HEK293 (cell line): ENCODE results near the gene TRABD2A.

Experiments used
- CTCF ChIA-PET: fragments of 350-600 bp; formaldehyde crosslinking; extraction: SDS; loops from one replicate; lab custom pipeline; 2021; ENCODE audit warnings: antibody characterized with exemption; lab: Yijun Ruan, JAX
- POLR2A ChIA-PET: fragments of 300-600 bp; formaldehyde crosslinking; extraction: SDS; loops from one replicate; lab custom pipeline; 2020; ENCODE audit warnings: antibody characterized with exemption, inconsistent platforms; lab: Yijun Ruan, JAX
- H3K27ac ChIP-seq: fragments of 200-500 bp; sonication (Bioruptor generic); 2 replicates; pipeline ENCODE4 v1.5.1; 2014; ENCODE audit warnings: low read depth, low read length, control low read depth, inconsistent platforms; ENCODE audit errors: extremely low read depth
- H3K36me3 ChIP-seq, 2 experiments: fragments of 200-500 bp in 1 of 2; sonication (Bioruptor generic) in 1 of 2; 1 replicate in 1 of 2; 2 replicates in 1 of 2; pipeline ENCODE4 v1.5.1; 2014 to 2017; ENCODE audit warnings: inconsistent platforms in 2 of 2, low read length in 2 of 2; ENCODE audit not compliant: control insufficient read depth in 2 of 2, insufficient read depth in 1 of 2
- H3K4me1 ChIP-seq: fragments of 200-500 bp; sonication (Bioruptor generic); 2 replicates; pipeline ENCODE4 v1.5.1; 2014; ENCODE audit warnings: mild to moderate bottlenecking, low read length, inconsistent platforms; ENCODE audit not compliant: control insufficient read depth, insufficient read depth
- H3K4me3 ChIP-seq: 2 replicates; pipeline ENCODE4 v1.5.1; 2011; ENCODE audit warnings: low read depth, mild to moderate bottlenecking, control low read depth, low read length, moderate library complexity
- H3K9me3 ChIP-seq: fragments of 200-500 bp; sonication (Bioruptor generic); 2 replicates; pipeline ENCODE4 v1.5.1; 2014; ENCODE audit warnings: low read depth, low read length, inconsistent platforms; ENCODE audit not compliant: control insufficient read depth, insufficient read depth
- BCL11A ChIP-seq: fragments of 450-650 bp; formaldehyde crosslinking; IDR thresholded peaks from 2 replicates; pipeline ENCODE4 v1.5.1; 2016; ENCODE audit warnings: low read depth, missing biosample characterization, missing genetic modification characterization
- GFI1B ChIP-seq: fragments of 450-650 bp; formaldehyde crosslinking; IDR thresholded peaks from 2 replicates; pipeline ENCODE4 v1.5.1; 2016; ENCODE audit warnings: missing biosample characterization, missing genetic modification characterization
- GLIS2 ChIP-seq: fragments of 450-650 bp; formaldehyde crosslinking; IDR thresholded peaks from 2 replicates; pipeline ENCODE4 v1.5.1; 2016; ENCODE audit warnings: missing biosample characterization, missing genetic modification characterization
- KLF8 ChIP-seq: fragments of 450-650 bp; formaldehyde crosslinking; IDR thresholded peaks from 2 replicates; pipeline ENCODE4 v1.5.1; 2016; ENCODE audit warnings: missing biosample characterization, missing genetic modification characterization
- RBAK ChIP-seq: fragments of 450-650 bp; formaldehyde crosslinking; IDR thresholded peaks from 2 replicates; pipeline ENCODE4 v1.5.1; 2016; ENCODE audit warnings: missing biosample characterization, missing genetic modification characterization
- SALL2 ChIP-seq: fragments of 450-650 bp; formaldehyde crosslinking; IDR thresholded peaks from 2 replicates; pipeline ENCODE4 v1.5.0; 2017; ENCODE audit warnings: missing biosample characterization, mild to moderate bottlenecking, missing genetic modification characterization, borderline replicate concordance
- SP2 ChIP-seq: fragments of 450-650 bp; formaldehyde crosslinking; IDR thresholded peaks from 2 replicates; pipeline ENCODE4 v1.5.1; 2016; ENCODE audit warnings: missing biosample characterization, missing genetic modification characterization
- ZNF121 ChIP-seq: fragments of 450-650 bp; formaldehyde crosslinking; IDR thresholded peaks from 2 replicates; pipeline ENCODE4 v1.5.1; 2016; ENCODE audit warnings: missing biosample characterization, missing genetic modification characterization
- ZNF132 ChIP-seq: fragments of 450-650 bp; formaldehyde crosslinking; IDR thresholded peaks from 2 replicates; pipeline ENCODE4 v1.5.1; 2017; ENCODE audit warnings: missing biosample characterization, missing genetic modification characterization, borderline replicate concordance
- ZNF169 ChIP-seq: fragments of 450-650 bp; formaldehyde crosslinking; IDR thresholded peaks from 2 replicates; pipeline ENCODE4 v1.5.1; 2016; ENCODE audit warnings: missing biosample characterization, missing genetic modification characterization
- ZNF175 ChIP-seq: fragments of 450-650 bp; formaldehyde crosslinking; IDR thresholded peaks from 2 replicates; pipeline ENCODE4 v1.5.1; 2016; ENCODE audit warnings: missing biosample characterization, missing genetic modification characterization
- ZNF274 ChIP-seq, 2 experiments: fragments of 200-500 bp in 1 of 2; fragments of 450-650 bp in 1 of 2; sonication (Bioruptor generic) in 1 of 2; formaldehyde crosslinking in 1 of 2; IDR thresholded peaks; 2 replicates each; pipeline versions ENCODE4 v1.5.1 to v1.6.1; 2014 to 2016; ENCODE audit warnings: borderline replicate concordance in 1 of 2, inconsistent platforms in 1 of 2, low read length in 1 of 2, missing biosample characterization in 1 of 2, missing genetic modification characterization in 1 of 2
- ZNF335 ChIP-seq: fragments of 450-650 bp; formaldehyde crosslinking; conservative IDR thresholded peaks from 2 replicates; pipeline ENCODE4 v1.5.1; 2016; ENCODE audit warnings: missing biosample characterization, missing genetic modification characterization
- ZNF571 ChIP-seq: fragments of 450-650 bp; formaldehyde crosslinking; IDR thresholded peaks from 2 replicates; pipeline ENCODE4 v1.5.0; 2017; ENCODE audit warnings: missing biosample characterization, missing genetic modification characterization
- ZNF707 ChIP-seq: fragments of 450-650 bp; formaldehyde crosslinking; IDR thresholded peaks from 2 replicates; pipeline ENCODE4 v1.5.1; 2016; ENCODE audit warnings: missing biosample characterization, missing genetic modification characterization
- ZSCAN23 ChIP-seq: fragments of 450-650 bp; formaldehyde crosslinking; IDR thresholded peaks from 2 replicates; pipeline ENCODE4 v1.5.1; 2016; ENCODE audit warnings: missing biosample characterization, missing genetic modification characterization
- TF ChIP-seq, protein P1 (sequence below): fragments of 450-650 bp; IDR thresholded peaks from 2 replicates; pipeline ENCODE4 v1.5.1; 2018; ENCODE audit warnings: missing biosample characterization, mild to moderate bottlenecking, missing genetic modification characterization
- TF ChIP-seq, protein P2 (sequence below): fragments of 450-650 bp; formaldehyde crosslinking; IDR thresholded peaks from 2 replicates; pipeline ENCODE4 v1.5.1; 2016; ENCODE audit warnings: missing biosample characterization, missing genetic modification characterization
- TF ChIP-seq, protein P3 (sequence below): fragments of 450-650 bp; formaldehyde crosslinking; IDR thresholded peaks from 2 replicates; pipeline ENCODE4 v1.5.1; 2016; ENCODE audit warnings: missing biosample characterization, missing genetic modification characterization
- TF ChIP-seq, protein P4 (sequence below): fragments of 450-650 bp; formaldehyde crosslinking; IDR thresholded peaks from 2 replicates; pipeline ENCODE4 v1.5.1; 2016; ENCODE audit warnings: missing biosample characterization, missing genetic modification characterization

Gene TRABD2A

DNA sequence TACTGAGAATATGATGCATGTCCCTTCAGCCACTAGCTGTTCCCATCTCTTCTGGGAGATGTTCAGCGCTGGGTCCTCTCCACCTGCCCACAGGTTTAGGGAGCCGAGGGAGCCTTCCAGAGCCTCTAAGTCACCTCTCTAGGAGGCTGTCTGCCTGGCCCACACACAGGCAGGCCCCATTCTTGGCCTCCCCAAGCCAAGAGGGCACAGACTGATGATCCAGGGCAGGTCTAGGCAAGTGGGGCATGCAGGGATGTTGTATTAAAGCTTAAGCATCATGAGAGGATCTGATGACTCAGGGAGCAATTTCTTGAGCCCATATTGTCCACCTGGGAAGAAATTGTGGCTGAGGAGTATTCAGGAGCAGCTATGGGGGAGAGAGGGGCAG is 44.4 kb upstream of the TRABD2A start:
- CTCF ChIA-PET, result interaction anchor here (0.5 to 2.6 kb wide), 71 partner anchors 8 to 434 kb away, joined by 3 to 28 read pairs (median 5); partner anchors contain the start of genes TCF7L1, TMSB10 and TRABD2A
- POLR2A ChIA-PET, result interaction anchor here (0.8 to 3.1 kb wide), 9 partner anchors 11 to 466 kb away, joined by 3 to 38 read pairs (median 3); partner anchors contain the start of genes KCMF1, SUCLG1 and TMSB10
- Histone ChIP-seq H3K27ac (no peak overlapping the region), H3K4me1 (no peaks in the 10 kb centered on the region; the same call in 1 of the 2 replicates), H3K9me3 (no peaks in the 10 kb centered on the region), H3K4me3 (no peak overlapping the region), H3K36me3 (no peaks in the 10 kb centered on the region; a peak in 1 of 3 replicates)
- TF ChIP-seq ZNF335 (tag by site-specific recombination) (no peak), ZNF121 (tag by site-specific recombination) (no peak), GLIS2 (tag by site-specific recombination) (no peak), ZSCAN23 (tag by site-specific recombination) (no peak), BCL11A (no peak), GFI1B (no peak), ZNF707 (no peak), ZNF175 (tag by site-specific recombination) (no peak), ZNF571 (tag by site-specific recombination) (no peak), RBAK (tag by site-specific recombination) (no peak)

DNA sequence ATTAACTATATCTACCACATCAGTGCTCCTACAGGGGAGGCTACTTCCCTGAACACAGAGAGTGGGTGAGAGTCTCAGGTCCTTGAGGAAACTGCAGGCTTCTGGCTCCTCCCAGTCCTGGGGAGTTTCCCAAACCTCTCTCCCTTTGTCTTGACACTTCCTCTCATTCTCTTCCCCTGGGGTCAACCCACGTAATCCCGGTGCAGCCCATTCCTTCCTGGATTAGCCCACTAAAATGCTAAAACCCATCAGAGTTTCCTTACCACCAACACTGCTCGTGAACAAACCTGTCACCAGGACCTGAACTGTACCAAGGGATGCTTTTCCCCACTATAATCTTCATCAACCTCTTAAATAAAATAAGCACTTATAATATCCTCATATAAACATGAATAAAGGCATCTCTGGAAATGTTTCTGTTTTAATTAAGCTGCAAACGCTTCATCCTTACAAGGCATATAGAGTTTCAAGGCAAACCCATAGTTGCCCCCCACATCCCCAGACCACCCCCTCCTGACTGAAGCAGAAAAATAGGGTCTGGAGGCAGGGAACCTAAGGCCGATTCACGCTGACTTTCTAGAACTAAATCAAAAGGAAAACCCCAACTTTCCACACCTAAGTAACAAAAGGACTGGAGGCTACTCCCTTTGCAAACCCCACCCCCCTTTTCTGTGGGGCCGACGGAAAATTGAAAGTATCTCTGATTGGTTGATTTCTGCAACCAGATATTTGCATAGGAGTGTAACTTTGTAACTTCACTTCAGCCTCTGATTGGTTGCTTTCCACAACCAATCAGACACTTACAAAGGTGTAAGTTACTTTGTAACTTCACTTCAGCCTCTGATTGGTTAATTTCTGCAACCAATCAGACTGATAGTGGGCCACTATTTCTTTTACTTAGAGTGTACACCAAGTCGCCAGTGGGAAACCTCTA is 43.6 kb upstream of the TRABD2A start:
- no peak overlapping the region for H3K27ac ChIP-seq
- no peak overlapping the region for H3K4me3 ChIP-seq
- POLR2A ChIA-PET, result interaction anchor here (0.7 to 3.1 kb wide), 3 partner anchors 18 to 51 kb away, joined by 3 to 38 read pairs (median 3); partner anchors contain the start of gene TMSB10

DNA sequence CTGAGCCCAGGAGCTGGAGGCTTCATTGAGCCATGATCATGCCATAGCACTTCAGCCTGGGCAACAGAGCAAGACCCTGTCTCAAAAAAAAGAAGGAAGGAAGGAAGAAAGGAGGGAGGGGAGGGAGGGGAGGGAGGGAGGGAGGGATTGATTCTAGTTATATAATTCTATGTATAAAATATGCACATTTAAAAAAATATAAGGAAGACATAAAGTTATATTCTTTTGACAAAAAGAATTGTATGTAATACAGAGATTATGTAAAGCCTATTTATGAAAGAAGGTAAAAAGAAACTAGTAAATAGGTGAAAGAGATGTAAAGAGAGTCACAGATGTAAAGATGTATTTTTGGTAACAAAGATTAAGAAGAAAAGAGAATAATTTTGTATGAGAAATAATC is 42.1 kb upstream of the TRABD2A start:
- POLR2A ChIA-PET, result interaction anchor here (0.5 kb wide), 1 partner anchor 215 kb away, joined by 3 read pairs; no protein-coding TSS in a partner anchor
- no peak overlapping the region for H3K27ac ChIP-seq
- CTCF ChIA-PET, result no interaction called here
- H3K9me3 ChIP-seq, result no peaks in the 10 kb centered on the region
- no peak overlapping the region for H3K4me3 ChIP-seq
- H3K36me3 ChIP-seq, result no peaks in the 10 kb centered on the region
- peaks cover 6% of the 10 kb centered on the region; the same call in 1 of the 2 replicates for H3K4me1 ChIP-seq
- TF ChIP-seq KLF8 (tag by site-specific recombination), result no peak
- TF ChIP-seq, protein P1, sequence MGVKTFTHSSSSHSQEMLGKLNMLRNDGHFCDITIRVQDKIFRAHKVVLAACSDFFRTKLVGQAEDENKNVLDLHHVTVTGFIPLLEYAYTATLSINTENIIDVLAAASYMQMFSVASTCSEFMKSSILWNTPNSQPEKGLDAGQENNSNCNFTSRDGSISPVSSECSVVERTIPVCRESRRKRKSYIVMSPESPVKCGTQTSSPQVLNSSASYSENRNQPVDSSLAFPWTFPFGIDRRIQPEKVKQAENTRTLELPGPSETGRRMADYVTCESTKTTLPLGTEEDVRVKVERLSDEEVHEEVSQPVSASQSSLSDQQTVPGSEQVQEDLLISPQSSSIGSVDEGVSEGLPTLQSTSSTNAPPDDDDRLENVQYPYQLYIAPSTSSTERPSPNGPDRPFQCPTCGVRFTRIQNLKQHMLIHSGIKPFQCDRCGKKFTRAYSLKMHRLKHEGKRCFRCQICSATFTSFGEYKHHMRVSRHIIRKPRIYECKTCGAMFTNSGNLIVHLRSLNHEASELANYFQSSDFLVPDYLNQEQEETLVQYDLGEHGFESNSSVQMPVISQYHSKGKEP (tag by site-specific recombination), result no peak
- TF ChIP-seq, protein P2, sequence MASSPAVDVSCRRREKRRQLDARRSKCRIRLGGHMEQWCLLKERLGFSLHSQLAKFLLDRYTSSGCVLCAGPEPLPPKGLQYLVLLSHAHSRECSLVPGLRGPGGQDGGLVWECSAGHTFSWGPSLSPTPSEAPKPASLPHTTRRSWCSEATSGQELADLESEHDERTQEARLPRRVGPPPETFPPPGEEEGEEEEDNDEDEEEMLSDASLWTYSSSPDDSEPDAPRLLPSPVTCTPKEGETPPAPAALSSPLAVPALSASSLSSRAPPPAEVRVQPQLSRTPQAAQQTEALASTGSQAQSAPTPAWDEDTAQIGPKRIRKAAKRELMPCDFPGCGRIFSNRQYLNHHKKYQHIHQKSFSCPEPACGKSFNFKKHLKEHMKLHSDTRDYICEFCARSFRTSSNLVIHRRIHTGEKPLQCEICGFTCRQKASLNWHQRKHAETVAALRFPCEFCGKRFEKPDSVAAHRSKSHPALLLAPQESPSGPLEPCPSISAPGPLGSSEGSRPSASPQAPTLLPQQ, result no peak
- TF ChIP-seq, protein P3, sequence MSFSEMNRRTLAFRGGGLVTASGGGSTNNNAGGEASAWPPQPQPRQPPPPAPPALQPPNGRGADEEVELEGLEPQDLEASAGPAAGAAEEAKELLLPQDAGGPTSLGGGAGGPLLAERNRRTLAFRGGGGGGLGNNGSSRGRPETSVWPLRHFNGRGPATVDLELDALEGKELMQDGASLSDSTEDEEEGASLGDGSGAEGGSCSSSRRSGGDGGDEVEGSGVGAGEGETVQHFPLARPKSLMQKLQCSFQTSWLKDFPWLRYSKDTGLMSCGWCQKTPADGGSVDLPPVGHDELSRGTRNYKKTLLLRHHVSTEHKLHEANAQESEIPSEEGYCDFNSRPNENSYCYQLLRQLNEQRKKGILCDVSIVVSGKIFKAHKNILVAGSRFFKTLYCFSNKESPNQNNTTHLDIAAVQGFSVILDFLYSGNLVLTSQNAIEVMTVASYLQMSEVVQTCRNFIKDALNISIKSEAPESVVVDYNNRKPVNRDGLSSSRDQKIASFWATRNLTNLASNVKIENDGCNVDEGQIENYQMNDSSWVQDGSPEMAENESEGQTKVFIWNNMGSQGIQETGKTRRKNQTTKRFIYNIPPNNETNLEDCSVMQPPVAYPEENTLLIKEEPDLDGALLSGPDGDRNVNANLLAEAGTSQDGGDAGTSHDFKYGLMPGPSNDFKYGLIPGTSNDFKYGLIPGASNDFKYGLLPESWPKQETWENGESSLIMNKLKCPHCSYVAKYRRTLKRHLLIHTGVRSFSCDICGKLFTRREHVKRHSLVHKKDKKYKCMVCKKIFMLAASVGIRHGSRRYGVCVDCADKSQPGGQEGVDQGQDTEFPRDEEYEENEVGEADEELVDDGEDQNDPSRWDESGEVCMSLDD (tag by site-specific recombination), result no peak
- TF ChIP-seq ZNF169 (tag by site-specific recombination), result no peak
- no peak for TF ChIP-seq ZNF132 (tag by site-specific recombination)

More for the DNA sequence above, 43.6 kb upstream of the TRABD2A start:
- Histone ChIP-seq H3K36me3 (no peaks in the 10 kb centered on the region; a peak in 1 of 3 replicates), H3K9me3 (no peaks in the 10 kb centered on the region), H3K4me1 (peaks cover 6% of the 10 kb centered on the region; the same call in 1 of the 2 replicates)
- TF ChIP-seq SP2 (peak; percentile 47), ZNF121 (tag by site-specific recombination) (0 out of 2 replicates have a peak, but pooled peaks have one; percentile 6), SALL2 (tag by site-specific recombination) (no peak), ZNF274 (IDR thresholded peaks at IDR 0.05; ENCODE audit: low read length) (no peak), ZNF274 (tag by site-specific recombination; IDR thresholded peaks at IDR 0.05; ENCODE audit: borderline replicate concordance) (no peak)
- TF ChIP-seq, protein P4, sequence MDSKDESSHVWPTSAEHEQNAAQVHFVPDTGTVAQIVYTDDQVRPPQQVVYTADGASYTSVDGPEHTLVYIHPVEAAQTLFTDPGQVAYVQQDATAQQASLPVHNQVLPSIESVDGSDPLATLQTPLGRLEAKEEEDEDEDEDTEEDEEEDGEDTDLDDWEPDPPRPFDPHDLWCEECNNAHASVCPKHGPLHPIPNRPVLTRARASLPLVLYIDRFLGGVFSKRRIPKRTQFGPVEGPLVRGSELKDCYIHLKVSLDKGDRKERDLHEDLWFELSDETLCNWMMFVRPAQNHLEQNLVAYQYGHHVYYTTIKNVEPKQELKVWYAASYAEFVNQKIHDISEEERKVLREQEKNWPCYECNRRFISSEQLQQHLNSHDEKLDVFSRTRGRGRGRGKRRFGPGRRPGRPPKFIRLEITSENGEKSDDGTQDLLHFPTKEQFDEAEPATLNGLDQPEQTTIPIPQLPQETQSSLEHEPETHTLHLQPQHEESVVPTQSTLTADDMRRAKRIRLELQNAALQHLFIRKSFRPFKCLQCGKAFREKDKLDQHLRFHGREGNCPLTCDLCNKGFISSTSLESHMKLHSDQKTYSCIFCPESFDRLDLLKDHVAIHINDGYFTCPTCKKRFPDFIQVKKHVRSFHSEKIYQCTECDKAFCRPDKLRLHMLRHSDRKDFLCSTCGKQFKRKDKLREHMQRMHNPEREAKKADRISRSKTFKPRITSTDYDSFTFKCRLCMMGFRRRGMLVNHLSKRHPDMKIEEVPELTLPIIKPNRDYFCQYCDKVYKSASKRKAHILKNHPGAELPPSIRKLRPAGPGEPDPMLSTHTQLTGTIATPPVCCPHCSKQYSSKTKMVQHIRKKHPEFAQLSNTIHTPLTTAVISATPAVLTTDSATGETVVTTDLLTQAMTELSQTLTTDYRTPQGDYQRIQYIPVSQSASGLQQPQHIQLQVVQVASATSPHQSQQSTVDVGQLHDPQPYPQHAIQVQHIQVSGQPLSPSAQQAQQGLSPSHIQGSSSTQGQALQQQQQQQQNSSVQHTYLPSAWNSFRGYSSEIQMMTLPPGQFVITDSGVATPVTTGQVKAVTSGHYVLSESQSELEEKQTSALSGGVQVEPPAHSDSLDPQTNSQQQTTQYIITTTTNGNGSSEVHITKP (tag by site-specific recombination), result 0 out of 2 replicates have a peak, but pooled peaks have one; percentile 8
- CTCF ChIA-PET, result interaction anchor here (0.9 to 2.6 kb wide), 20 partner anchors 12 to 433 kb away, joined by 3 to 28 read pairs (median 8); partner anchors contain the start of genes TMSB10 and TRABD2A
